Fibroblast of skin of scalp (primary cell): Measurements from ENCODE around the gene ZNF587B. TPM values are rescaled to one million over a fixed set of nuclear protein-coding genes. Genes with fewer than 3 reads are reported as not detected.
"Not testable (repeated sequence)": the region's sequence is repeated elsewhere in the genome, so short reads cannot be mapped to it uniquely, and the experiment has no call there.

Experiments used
- DNase-seq: peaks from one replicate; pipeline ENCODE4 v3.0.0-alpha.2; 2013
- polyA plus RNA-seq, 2 experiments: library from polyadenylated mRNA; unstranded; fragments of 120-200 nt; gene quantifications; one replicate each; pipeline ENCODE4 v1.2.1, GENCODE V29; 2013; ENCODE audit not compliant: insufficient read length in 2 of 2

Gene ZNF587B
- 5.2 TPM for polyA plus RNA-seq (2013, experiment 1 of 2; ENCODE audit: insufficient read length)
- polyA plus RNA-seq (2013, experiment 2 of 2; ENCODE audit: insufficient read length) = 5.3 TPM

DNA sequence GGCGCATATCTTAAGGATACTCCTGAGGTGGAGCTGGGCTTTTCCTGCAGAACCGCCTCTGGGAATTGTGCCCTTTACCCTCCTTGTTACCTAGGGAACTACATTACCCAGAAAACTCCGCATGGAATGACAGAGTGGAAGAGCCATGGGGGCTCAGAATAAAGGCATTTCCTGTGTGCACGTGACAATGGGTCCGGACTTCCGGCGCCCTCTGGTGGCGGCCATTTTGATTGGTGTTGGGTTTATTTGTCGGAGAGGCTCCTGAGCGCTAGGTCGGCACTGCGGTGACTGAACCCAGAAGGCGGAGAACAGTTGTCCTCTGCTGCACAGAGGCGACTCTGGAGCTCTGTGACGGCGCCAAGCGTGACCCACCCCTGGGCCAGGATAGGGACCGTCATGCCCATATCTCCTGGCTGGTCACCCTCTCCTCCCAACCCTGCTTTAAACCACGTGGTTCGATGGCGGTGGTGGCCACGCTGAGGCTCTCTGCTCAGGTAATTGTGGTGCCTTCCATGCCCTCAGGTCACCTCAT is at the start of gene ZNF587B:
Gene ZNF587B (plus strand): TSS at position 229 of the 532 bp plus-strand sequence. CDS start 230 bp downstream, at position 459.
- peak; percentile 74 for DNase-seq

DNA sequence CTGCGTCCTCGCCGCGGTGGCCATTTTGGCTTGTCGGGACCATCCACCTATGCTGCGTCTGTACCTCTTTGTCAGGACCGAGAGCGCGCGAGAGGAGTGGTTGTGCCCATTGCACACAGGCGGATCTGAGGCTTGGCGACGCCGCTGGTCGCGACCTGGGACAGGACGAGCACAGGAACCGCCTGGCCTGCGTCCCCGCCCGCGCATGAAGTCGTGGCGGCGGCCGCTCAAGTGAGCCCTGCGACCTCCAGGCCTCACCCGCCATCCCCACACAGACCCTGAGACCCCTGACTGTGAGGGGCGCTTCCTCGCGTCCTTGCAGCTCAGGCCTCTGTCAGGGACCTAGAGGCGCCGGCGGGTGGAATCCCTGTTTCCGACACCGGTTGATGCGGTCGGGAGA is 43.8 kb upstream of the ZNF587B start:
- DNase-seq = no peak

DNA sequence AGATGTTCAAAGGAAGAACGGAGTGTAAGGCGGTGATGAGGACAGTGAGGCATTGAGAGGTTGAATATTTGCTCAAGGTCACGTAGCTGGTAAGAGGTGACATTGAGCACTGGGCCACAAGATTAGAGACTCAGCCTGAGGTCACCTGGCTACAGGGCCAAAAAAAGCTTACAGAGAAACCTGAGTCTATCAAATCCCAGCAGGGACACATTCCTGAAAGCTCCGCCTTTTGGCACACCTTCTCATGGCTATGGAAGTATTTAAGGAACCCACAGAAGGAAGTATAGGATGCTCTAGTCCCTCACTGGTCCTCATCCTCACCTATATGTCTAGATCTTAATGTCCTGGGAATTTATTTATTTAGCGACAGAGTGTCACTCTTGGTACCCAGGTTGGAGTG is 43.2 kb upstream of the ZNF587B start:
- no peak for DNase-seq

DNA sequence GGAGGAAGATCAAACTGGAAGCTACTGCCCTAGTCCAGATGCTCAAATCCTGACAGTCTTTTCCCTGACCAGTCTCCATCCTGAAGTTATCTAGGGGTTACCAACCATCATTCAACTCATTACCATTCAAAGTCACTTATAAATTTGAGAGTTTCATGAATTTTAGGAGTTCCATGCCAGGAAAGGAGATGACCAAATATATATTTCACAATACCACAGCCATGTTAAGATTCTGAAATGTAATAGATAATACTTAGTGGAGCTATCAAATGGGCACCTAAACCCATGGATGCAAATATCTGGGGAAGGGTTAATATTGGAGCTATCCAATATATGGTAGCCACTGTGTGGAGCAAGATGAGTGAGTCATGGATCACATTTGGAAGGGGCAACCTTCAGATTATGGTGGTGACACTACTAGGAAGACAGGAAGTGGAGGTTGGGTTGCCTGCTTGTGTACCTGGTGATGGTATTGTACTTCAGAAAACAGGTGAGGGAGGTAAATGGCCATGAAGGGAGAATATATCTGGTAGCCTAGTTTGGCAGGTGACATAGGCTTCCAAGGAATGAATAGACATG is 41.9 kb upstream of the ZNF587B start:
- DNase-seq = no peak

DNA sequence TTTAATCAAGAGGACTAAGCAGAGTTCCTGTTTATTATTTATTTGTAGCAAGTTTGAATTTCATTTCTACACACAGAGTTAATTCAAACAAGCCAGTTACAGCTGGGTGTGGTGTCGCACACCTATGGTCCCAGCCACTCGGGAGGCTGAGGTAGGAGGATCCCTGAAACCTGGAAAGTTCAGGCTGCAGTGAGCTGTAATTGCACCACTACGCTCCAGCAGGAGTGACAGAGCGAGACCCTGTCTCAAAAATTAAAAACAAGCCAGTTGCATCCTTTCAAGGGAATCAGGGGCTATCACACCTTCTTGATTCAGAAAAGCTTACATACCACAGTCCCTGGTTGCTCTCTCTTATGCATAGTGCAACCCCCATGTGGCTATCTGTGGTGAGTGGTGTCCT is 40.8 kb upstream of the ZNF587B start:
- DNase-seq = no peak

DNA sequence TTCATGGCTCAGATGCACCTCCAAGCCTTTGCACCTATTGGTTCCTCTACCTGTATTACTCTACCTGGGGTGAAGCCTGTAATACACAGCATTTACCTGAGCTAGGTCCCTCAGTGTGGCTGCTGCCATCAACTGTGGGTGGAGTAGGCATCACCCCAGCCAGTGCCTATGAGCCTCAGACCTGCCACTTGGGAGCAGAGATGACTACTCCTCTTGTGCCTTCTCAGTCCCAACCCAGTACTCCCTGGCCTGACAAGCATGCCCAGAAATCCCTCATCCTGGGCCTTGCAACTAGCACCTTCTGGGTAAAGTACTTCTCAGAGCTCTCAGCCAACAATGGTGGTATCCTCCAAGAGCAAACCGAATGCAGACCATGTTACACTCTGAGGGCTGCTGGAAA is 33.5 kb upstream of the ZNF587B start:
- not testable (repeated sequence) for DNase-seq

DNA sequence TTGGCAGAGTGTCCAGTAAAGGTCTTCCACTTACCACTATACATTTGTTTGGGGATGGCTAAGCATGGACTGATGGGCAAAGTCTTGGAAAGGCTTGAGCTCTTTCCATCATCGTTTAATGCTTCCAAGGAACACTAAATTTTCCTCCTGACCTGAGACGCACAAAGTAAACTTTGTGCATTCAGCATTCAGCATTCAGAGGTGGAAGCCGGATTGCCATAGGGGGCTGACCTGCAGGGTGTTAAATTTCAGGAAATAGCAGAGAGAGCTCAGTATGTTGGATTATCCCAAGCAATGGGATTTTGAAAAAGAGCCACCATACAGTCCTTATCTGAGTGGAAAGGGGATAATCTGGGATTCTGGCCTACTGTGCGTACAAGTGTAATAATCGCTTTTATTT is 29.4 kb upstream of the ZNF587B start:
- DNase-seq = no peak

DNA sequence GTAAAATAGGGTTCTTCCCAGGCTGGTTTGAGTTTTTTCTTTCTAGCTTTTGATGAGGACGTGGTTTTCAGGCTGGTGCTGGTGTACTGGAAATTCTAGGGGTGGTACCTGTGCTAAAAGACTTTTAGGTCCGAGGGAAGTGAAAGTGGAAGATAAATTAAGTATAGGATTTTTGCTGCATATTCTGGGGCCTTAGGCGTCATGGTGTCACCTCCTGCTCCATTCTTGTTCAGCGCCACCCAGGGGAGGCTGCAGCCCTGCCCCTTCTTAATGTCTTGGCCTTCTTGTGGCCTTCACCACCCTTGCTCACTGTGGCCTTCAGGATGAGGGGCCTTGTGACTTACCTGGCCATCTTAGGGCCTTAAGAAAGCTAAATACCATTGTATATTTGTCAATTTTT is 27.8 kb upstream of the ZNF587B start:
- DNase-seq = no peak

DNA sequence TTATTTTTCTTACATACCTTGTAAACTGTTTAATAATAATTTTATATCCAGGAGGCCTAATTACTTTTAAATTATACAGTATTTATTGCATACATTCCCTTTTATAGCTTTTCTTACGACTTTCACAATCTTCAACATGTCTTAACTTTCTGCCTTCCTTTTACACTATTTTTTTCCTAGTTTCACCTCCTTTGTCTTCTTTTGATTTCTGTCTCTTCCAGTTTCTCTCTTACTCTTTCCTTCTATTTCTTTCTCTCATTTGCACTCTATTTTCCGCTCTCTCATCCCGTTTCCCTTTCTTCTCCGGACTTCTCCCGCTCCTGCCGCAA is 26.9 kb upstream of the ZNF587B start:
- no peak for DNase-seq

DNA sequence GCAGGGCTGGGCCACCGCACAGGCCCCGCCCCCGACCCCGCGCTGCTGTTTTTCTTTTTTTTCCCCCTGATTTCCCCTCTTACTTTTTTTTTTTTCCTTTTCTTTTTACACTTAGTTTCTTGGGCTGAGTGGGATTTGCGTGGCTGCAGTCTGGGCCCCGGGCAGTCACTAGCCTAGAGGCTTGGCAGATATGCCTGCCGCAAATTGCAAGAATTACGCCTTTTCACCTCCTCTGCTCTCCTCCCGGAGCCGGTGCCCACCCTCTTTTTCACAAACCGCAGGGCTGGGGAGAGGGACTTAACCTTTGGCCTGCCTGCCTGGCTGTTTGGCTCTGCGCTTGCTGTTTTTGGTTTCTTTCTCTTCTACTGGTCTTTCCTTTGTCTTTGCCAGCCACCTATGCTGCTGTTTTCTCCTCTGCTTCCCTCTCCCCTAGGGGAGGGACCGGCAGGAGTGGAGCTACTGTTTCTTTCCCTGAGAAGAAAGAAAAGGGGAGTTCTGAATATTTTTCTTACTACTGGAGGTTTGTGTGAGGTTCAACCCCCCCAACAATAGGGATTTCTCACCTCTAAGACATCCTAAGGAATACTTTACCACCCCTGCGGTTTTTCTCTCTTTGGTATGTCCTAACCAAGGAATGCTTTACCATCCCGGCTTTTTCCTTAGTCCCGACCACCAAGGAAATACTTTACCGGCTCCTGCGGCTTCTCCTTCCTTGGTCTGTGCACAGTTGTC is 26.3 kb upstream of the ZNF587B start:
- peak; percentile 97 for DNase-seq

DNA sequence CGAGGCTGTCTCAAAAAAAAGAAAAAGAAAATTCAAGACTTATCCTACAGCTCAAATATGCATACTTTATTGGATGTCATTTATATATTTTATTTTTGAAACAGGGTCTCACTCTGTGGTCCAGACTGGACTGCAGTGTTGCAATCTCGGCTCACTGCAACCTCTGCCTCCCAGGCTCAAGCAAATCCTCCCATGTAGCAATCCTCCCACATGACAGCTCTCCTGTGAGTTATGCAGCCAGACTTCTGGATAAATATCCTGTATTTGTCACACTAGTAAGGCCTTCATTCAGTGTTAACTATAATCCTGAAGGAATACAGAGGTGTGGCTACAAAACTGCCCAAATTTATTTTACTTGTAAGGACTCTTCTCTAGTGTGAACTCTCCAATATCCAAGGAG is 22.6 kb upstream of the ZNF587B start:
- no peak for DNase-seq

DNA sequence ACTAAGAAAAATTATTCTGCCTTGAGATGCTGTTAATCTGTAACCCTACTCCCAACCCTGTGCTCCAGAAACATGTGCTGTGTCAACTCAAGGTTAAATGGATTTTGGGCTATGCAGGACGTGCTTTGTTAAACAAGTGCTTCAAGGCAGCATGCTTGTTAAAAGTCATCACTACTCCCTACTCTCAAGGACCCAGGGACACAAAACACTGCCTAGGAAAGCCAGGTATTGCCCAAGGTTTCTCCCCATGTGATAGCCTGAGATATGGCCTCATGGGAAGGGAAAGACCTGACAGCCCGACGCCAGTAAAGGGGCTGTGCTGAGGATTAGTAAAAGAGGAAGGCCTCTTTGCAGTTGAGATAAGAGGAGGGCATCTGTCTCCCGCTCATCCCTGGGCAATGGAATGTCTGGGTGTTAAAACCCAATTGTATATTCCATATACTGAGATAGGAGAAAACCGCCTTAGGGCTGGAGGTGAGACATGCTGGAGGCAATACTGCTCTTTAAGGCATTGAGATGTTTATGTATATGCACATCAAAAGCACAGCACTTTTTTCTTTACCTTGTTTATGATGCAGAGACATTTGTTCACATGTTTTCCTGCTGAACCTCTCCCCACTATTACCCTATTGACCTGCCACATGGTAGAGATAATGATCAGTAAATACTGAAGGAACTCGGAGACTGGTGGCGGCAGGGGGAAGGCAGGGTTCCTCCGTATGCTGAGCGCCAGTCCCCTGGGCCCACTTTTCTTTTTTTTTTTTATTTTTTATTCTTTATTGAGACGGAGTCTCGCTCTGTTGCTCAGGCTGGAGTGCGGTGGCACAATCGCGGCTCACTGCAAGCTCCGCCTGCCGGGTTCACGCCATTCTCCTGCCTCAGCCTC is 19.4 kb upstream of the ZNF587B start:
- DNase-seq = not testable (repeated sequence)

DNA sequence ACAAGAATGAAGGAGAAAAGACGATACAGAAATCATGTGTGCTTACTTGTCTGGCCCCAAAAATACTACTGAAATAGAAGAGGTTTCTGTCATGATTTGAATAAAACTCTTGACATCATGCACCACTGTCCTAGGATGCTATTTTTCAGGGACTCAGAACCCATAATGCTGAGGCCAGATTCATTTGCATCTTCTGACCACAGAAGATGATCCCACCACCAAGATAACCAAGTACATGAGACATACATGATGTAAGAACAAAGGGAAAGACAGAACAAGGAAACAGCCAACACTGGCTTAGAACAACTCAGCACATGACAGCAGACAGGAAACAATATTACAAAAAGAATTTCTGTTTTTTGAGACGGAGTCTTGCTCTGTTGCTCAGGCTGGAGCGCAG is 17.9 kb upstream of the ZNF587B start:
- no peak for DNase-seq

DNA sequence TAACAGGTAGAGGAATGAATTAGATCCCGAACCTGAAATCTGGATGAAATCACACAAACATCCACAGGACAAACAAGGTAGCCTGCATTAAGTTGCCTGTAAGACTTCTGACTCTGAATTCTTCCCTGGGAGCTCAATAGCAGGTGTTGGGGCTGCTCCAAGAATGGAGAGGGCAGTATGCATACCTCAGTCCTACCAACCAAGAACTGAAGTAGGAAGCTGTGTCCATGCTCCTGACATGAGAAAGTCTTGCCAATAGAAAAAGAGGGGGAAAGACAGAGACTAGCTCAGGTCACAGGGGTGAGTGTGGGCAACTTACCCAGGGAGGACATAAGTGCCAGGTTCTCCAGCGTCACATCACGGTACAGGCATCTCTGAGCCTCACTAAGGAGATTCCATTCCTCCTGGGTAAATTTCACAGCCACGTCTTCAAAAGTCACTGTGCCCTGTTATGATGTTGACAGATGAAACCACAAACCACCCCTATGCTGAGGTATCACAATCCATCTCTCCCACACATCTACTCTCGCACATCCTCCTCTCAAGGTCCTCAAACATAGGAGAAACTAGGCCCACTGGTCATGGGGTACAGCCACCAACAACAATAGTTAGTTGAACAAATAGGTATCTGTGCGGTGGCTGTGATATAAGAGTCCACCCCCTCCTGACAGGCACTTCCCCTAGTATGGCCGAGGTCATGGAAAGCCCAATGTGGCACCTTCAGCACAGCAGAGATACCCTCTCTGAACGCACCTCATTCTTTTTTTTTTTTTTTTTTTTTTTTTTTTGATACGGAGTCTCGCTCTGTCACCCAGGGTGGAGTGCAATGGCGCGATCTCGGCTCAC is 16.9 kb upstream of the ZNF587B start:
- not testable (repeated sequence) for DNase-seq

DNA sequence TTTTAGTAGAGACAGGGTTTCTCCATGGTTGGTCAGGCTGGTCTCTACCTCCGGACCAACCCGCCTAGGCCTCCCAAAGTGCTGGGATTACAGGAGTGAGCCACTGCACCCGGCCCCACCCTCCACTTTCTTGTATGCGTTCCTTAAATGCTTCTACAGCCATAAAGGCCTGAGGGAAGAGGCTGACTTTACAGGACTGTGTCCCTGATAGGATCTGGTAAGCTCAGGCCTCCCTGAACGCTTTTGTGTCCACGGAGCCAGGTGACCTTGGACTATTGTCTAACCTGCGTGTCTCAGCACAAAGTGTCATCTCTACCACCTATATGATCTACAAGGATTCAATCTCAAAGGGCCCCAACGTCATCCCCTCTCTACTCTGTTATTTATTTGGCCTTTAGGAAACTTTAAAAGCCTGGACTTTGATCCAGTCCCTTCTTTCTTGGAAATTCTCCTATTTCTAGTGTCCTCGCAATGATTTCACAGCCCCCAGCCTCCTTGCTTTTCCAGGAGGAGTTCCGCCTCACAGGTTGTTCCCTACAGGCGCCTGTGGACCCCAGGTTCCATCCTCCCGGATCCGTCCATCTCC is 16.1 kb upstream of the ZNF587B start:
- no peak for DNase-seq

DNA sequence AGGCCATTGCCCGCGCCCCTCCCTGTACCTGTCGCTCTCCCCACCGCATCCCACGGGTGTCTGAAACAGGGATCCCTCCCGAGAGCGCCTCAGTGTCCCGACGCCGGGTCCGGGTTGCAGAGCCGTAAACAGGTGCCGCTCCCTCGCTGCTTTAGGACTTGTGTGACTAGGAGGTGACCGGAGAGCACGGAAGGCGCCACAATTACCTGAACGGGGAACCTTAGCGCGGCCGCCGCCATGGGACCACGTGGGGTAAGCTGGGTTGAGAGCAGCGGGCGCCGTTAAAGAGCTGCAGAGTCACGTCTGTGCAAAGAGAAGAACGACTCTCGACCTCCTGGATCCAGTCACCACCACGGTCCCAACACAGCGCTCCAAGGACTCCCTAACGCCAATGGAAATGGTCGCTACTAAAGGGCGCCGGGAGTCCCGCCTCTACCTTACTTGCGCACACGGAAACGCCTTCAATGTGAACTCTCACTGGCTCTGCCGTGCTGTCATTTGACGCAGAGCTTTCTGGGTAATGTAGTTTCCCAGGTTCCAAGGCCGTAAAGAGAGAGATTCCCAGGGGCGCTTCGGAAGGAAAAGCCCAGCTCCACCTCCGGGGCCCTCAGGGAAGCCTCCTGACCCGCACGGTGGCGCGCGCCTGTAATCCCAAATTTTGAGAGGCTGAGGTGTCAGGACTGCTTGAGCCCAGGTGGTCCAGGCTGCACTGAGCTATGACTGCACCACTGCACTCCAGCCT is 15.4 kb upstream of the ZNF587B start, which contains the start of gene ZNF552:
Gene ZNF552 (minus strand): TSS at position 409 of the 742 bp plus-strand sequence. CDS start 170 bp downstream, at position 239.
- peak; percentile 93 for DNase-seq

DNA sequence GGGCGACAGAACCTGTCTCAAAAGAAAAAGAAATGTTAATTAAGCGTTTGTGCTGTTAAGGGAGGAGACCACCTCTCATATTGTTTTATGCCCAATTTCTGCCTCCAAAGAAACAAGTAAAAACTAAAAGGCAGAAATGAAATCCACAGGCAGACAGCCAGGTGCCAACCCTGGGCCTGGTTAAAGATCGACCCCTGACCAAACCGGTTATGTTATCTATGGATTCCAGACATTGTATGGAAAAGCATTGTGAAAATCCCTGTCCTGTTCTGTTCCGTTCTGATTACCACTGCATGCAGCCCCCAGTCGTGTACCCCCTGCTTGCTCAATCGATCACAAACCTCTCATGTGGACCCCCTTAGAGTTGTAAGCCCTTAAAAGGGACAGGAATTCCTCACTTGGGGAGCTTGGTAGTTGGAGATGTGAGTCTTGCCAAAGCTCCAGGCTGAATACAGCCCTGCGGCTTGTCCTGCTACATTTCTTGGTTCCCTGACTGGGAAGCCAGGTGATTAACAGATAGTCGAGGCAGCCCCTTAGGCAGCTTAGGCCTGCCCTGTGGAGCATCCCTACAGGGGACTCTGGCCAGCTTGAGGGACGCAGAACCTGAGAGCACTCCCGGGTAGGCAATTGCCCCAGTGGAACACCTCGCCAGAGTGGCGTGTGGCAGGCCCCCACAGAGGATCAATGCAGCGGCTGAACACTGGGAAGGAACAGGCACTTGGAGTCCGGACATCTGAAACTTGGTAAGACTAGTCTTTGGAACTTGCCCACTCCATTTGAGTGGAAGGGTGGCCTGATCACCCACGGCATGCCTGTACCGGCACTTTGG is 14.6 kb upstream of the ZNF587B start:
- DNase-seq = no peak

DNA sequence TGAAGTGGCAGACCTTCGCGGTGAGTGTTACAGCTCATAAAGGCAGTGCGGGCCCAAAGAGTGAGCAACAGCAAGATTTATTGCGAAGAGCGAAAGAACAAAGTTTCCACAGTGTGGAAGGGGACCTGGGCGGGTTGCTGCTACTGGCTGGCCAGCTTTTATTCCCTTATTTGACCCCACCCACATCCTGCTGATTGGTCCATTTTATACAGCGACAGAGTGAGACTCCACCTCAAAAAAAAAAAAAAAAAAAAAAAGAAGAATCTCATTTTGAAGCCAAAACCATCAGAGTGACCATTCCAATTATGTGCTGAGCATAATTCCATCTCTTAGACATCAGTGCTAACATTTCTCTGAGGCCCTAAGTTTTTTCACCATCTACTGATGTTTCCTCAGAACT is 13.4 kb upstream of the ZNF587B start:
- no peak for DNase-seq

DNA sequence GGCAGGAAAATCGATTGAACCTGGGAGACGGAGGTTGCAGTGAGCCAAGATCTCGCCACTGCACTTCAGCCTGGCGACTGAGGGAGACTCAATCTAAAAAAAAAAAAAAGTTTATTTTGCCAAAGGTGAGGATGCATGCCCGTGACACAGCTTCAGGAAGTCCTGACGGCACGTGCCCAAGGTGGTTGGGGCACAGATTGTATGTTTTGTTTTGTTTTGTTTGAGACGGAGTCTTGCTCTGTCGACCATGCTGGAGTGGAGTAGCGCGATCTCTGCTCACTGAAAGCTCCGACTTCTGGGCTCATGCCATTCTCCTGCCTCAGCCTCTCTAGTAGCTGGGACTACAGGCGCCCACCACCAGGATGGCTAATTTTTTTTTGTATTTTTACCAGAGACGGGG is 12.1 kb upstream of the ZNF587B start:
- DNase-seq = no peak

DNA sequence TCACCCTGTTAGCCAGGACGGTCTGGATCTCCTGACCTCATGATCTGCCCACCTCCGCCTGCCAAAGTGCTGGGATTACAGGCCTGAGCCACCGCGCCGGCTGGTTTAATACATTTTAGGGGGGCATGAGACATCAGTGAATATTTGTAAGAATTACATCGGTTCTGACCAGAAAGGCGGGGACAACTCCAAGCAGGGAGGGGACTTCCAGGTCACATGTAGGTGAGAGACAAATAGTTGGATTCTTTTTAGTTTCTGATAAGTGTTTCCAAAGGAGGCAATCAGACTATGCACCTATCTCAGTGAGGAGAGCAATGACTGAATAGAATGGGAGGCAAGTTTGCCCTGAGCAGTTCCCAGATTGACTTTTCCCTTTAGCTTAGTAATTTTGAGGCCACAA is 11.7 kb upstream of the ZNF587B start:
- DNase-seq = no peak
